Stomach (tissue), 9 donors: ENCODE results near the gene PRDM16. TPM values are rescaled to one million over a fixed set of nuclear protein-coding genes. Genes with fewer than 3 reads are reported as not detected.

Experiments
- DNase-seq, 2 donors: peaks; one replicate each; pipeline versions ENCODE4 v3.0.0 to v3.0.0-alpha.2; 2013 to 2019
- H3K27ac ChIP-seq, 5 donors: fragments of 200-600 bp in 4 of 5; sonication (generic) in 4 of 5; one replicate each; pipeline ENCODE4 v1.5.1; 2013 to 2019; ENCODE audit warnings: mild to moderate bottlenecking in 1 of 5, moderate library complexity in 1 of 5
- H3K27me3 ChIP-seq, 3 donors: fragments of 200-600 bp; sonication (generic); one replicate each; pipeline ENCODE4 v1.5.1; 2017 to 2019; ENCODE audit warnings: mixed run types in 1 of 3
- H3K36me3 ChIP-seq, 4 donors: fragments of 200-600 bp; sonication (generic); 1 replicate in 3 of 4; 2 replicates in 1 of 4; pipeline ENCODE4 v1.5.1; 2016 to 2019
- H3K4me1 ChIP-seq, 4 donors: fragments of 200-600 bp; sonication (generic); one replicate each; pipeline ENCODE4 v1.5.1; 2016 to 2019
- H3K4me3 ChIP-seq, 4 donors: fragments of 200-600 bp; sonication (generic) in 3 of 4; one replicate each; pipeline ENCODE4 v1.5.1; 2016 to 2019; ENCODE audit warnings: mild to moderate bottlenecking in 1 of 4
- H3K9me3 ChIP-seq, 4 donors: fragments of 200-600 bp; sonication (generic); one replicate each; pipeline ENCODE4 v1.5.1; 2016 to 2019
- EP300 ChIP-seq: sonication (generic); formaldehyde crosslinking; IDR thresholded peaks from one replicate; pipeline ENCODE4 v1.6.1; 2017; ENCODE audit warnings: antibody characterized with exemption
- POLR2A ChIP-seq, 4 donors: fragments of 450-650 bp; IDR thresholded peaks; one replicate each; pipeline ENCODE4 v1.6.1; 2016; ENCODE audit warnings: antibody characterized with exemption in 4 of 4, control low read depth in 2 of 4, mild to moderate bottlenecking in 1 of 4, moderate library complexity in 1 of 4
- POLR2AphosphoS5 ChIP-seq, 3 donors: sonication (generic); formaldehyde crosslinking; IDR thresholded peaks; one replicate each; pipeline ENCODE4 v1.6.1; 2016; ENCODE audit warnings: antibody characterized with exemption in 3 of 3
- WGBS, 5 donors: extraction: QIAGEN DNeasy Blood & Tissue Kit in 3 of 5; methylation state at CpG; one replicate each; pipeline versions ENCODE4 v1.1.5 to v1.1.7; 2013 to 2018; 5-methylcytosine and 5-hydroxymethylcytosine counted together
- intact Hi-C: fragments of 100-400 bp; cut with DNase I; formaldehyde crosslinking; loops from one replicate; pipeline ENCODE4 v1.15.1; 2023; ENCODE audit warnings: low total_unique reads
- polyA plus RNA-seq, 3 donors: library from polyadenylated mRNA; stranded (reverse); fragments of 200-250 nt; gene quantifications; one replicate each; pipeline ENCODE4 v1.2.3, GENCODE V29; 2013
- total RNA-seq, 5 donors: library from RNA; depleted of rRNA; stranded (reverse); fragments of >200 nt; gene quantifications; one replicate each; pipeline versions ENCODE4 v1.1.0 to v1.2.3, GENCODE V29; 2014 to 2016
- TF ChIP-seq, protein P1 (sequence below), 7 experiments: fragments of 450-650 bp in 4 of 7; fragments of 200-600 bp in 3 of 7; sonication (generic) in 3 of 7; IDR thresholded peaks; one replicate each; pipeline ENCODE4 v1.5.1; 2016 to 2019; ENCODE audit warnings: antibody characterized with exemption in 7 of 7, control low read depth in 2 of 7, mild to moderate bottlenecking in 1 of 7
- donor health status: healthy with polysubstance abuse.
- donor health status: Bipolar disorder and iron deficiency.
- donor health status: healthy.

The PRDM16 gene
- total and polyA plus RNA-seq, 8 donors: 0.29 to 222 (median 15.8) TPM

DNA sequence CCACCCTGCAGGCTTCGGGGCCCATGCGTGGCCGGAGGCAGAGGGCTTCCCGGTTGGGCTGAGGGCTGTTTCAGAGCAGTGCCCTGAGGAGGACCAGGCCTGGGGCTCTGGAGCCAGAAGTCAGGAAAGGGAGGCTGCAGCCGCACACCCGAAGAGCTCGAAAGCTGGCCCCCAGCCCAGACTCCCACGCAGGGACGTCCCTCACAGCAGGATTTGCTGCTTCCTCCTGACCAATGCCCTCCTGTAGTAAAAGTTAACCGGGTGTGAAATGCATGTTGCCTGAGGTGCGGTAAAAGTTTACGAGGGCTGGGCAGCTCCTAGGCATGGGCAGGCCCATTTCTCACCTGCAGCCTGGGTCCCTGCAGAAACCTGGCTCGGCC lies 283.9 kb downstream of the PRDM16 start:
- intact Hi-C loops: no loop called here
- Histone ChIP-seq H3K27ac (peak overlapping the region; percentile 11 to 94 (median 87)), H3K4me1 (peaks cover 70 to 93% (median 78%) of the 10 kb centered on the region in 4 donors), H3K36me3 (no peaks in the 10 kb centered on the region), H3K27me3 (peaks cover 0 to 13% (median 0%) of the 10 kb centered on the region in 3 donors), H3K4me3 (no peak overlapping the region), H3K9me3 (no peaks in the 10 kb centered on the region)
- 29 to 51% (median 41%) methylated on average over 9 to 13 of the region's 13 CpGs for WGBS, 5 donors
- peak in 1 of 2 donors; percentile 84 for DNase-seq
- TF ChIP-seq EP300: no peak

DNA sequence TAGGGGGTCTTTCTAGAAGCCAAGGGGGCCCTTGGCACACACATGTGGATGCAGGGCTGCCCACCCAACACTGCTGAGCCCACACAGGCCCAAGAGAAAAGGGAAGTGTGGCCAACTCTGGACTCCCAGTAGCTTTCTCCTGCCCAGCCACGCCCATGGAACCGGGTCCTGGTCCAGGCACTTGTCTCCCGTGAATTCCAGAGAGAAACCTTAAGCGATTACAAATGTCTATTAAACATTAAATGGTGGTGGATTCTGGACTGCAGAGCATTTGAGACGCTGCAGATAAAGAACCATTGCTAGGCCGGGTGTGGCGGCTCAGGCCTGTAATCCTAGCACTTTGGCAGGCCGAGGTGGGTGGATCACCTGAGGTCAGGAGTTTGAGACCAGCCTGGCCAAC lies 284.9 kb downstream of the PRDM16 start:
- 38 to 87% (median 52%) methylated on average over 8 of the region's 8 CpGs for WGBS, 5 donors
- DNase-seq: no peak
- Histone ChIP-seq H3K9me3 (no peaks in the 10 kb centered on the region), H3K36me3 (no peaks in the 10 kb centered on the region), H3K4me1 (peaks cover 61 to 84% (median 70%) of the 10 kb centered on the region in 4 donors), H3K27ac (peak overlapping the region in 4 of 5 donors; percentile 85 to 94 (median 87)), H3K27me3 (peaks cover 0 to 13% (median 0%) of the 10 kb centered on the region in 3 donors), H3K4me3 (no peak overlapping the region)
- intact Hi-C loops: no loop called here
- TF ChIP-seq, protein P1, sequence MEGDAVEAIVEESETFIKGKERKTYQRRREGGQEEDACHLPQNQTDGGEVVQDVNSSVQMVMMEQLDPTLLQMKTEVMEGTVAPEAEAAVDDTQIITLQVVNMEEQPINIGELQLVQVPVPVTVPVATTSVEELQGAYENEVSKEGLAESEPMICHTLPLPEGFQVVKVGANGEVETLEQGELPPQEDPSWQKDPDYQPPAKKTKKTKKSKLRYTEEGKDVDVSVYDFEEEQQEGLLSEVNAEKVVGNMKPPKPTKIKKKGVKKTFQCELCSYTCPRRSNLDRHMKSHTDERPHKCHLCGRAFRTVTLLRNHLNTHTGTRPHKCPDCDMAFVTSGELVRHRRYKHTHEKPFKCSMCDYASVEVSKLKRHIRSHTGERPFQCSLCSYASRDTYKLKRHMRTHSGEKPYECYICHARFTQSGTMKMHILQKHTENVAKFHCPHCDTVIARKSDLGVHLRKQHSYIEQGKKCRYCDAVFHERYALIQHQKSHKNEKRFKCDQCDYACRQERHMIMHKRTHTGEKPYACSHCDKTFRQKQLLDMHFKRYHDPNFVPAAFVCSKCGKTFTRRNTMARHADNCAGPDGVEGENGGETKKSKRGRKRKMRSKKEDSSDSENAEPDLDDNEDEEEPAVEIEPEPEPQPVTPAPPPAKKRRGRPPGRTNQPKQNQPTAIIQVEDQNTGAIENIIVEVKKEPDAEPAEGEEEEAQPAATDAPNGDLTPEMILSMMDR (IDR thresholded peaks at IDR 0.05): no peak

DNA sequence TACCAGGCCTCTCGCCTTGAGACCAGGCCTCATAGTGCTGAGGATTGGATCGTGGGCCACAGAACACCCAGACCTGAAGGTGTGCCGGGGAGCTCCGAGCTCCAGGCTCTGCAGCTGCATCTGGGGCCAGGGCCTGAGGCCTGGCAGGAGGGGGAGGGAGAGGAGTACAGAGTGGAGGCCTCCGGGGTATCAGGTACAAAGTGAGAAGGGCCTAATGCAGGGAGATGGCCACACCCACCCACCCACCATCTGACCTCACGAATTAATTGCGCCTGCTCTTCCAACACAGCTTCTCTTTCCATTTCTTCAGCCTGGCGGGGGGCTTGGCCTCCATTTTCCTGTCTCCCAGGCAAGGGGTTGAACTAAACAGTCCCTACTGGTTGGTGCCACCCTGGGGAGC lies 286.1 kb downstream of the PRDM16 start:
- 72 to 91% (median 87%) methylated on average over 6 to 8 of the region's 8 CpGs for WGBS, 5 donors
- Histone ChIP-seq H3K4me1 (peaks cover 54 to 81% (median 61%) of the 10 kb centered on the region in 4 donors), H3K9me3 (no peaks in the 10 kb centered on the region), H3K4me3 (no peak overlapping the region), H3K27ac (peak overlapping the region in 2 of 5 donors; percentile 87 to 94), H3K27me3 (peaks cover 0 to 4% (median 0%) of the 10 kb centered on the region in 3 donors), H3K36me3 (no peaks in the 10 kb centered on the region)
- DNase-seq: no peak
- intact Hi-C loops: no loop called here
- no peak for TF ChIP-seq POLR2A (IDR thresholded peaks at IDR 0.05)
- no peak for TF ChIP-seq POLR2AphosphoS5 (IDR thresholded peaks at IDR 0.05)
- TF ChIP-seq EP300: no peak

DNA sequence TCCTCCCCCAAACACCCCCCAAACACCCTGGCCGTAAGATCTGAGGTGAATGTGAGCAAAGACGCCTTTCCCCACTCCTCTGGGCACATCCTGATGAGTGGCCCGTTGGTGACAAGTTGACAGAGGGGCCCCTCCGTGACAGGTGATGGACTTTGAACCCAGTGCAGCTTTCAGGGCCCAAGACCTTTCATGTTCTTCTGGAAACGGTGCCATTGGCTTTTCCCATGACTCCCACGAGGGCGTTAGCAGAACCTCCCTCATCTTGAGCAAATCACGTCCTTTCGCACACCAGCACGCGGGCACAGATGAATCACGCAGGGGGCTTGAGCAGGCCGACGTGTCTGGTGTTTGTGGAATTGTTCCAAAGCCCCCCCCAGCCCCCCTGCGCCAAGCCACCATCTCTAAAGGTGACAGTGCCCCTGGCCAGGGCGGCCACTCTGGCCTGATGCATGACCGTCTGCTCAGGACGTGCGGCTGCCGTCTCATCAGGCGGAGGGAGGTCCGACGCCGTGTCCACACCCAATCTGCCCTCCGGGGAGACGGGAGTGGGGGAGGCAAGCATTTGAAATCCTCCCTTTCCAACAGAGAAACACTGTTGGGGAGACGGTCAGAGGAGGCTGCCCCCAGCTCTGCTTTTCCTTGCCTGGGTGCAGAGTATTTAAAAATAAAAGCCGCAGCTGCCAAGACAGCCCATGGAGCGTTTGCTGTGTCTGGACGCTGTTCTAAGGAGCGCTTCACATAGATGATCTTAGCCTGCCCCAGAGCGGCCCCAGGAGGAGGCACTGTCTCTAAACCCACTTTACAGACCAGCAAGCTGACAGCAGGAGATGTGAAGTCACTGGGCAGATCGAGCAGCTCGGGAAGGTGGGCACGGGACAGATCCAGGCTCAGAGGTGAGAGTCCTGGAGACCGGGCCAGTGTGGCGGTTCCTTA lies 287.2 kb downstream of the PRDM16 start:
- Histone ChIP-seq H3K36me3 (no peaks in the 10 kb centered on the region), H3K27me3 (peaks cover 0 to 4% (median 0%) of the 10 kb centered on the region in 3 donors), H3K4me3 (no peak overlapping the region), H3K27ac (no peak overlapping the region), H3K9me3 (no peaks in the 10 kb centered on the region), H3K4me1 (peaks cover 43 to 75% (median 53%) of the 10 kb centered on the region in 4 donors)
- no peak for DNase-seq
- intact Hi-C loops: no loop called here
- 70 to 87% (median 76%) methylated on average over 35 to 37 of the region's 37 CpGs for WGBS, 5 donors
- TF ChIP-seq POLR2AphosphoS5 (IDR thresholded peaks at IDR 0.05) (no peak), POLR2A (IDR thresholded peaks at IDR 0.05) (no peak), EP300 (no peak)
- TF ChIP-seq, protein P1 (IDR thresholded peaks at IDR 0.05): no peak

DNA sequence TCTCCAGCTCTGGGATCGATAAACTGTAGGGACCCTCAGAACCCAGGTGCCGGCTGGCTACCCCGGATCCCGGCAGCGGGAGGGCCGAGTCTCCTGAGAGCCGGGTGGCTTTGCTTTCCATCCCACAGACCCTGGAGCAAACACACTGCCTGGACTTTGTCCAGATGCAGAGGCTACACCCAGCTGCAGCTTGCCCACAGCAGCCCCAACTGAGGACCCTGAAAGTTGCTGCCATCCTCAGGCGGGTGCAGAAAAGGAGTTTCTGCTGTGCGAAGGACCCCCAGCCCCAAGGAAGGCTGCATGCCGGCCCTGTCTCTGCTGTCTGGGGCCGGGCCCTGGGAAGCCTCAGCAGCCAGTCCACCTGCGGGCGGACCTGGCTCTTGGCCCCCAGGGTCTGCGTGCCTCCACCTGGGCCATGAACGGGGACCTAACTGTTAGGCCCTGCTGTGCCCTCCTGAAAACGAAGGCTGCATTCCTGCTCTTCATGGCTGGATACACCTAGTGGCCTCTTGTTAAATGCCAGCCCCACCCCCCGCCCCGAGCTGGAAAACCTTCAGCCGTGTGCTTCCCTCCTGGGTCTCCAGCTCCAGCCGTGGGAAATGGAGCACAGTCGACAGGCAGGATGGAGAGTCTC lies 287.9 kb downstream of the PRDM16 start:
- WGBS, 5 donors: 59 to 69% (median 66%) methylated on average over 12 to 21 of the region's 21 CpGs
- Histone ChIP-seq H3K4me1 (peaks cover 38 to 67% (median 48%) of the 10 kb centered on the region in 4 donors), H3K36me3 (no peaks in the 10 kb centered on the region), H3K9me3 (no peaks in the 10 kb centered on the region), H3K27ac (no peak overlapping the region), H3K27me3 (peaks cover 0 to 10% (median 0%) of the 10 kb centered on the region in 3 donors), H3K4me3 (no peak overlapping the region)
- intact Hi-C loops: no loop called here
- no peak for TF ChIP-seq POLR2A (IDR thresholded peaks at IDR 0.05)
- TF ChIP-seq, protein P1 (IDR thresholded peaks at IDR 0.05): no peak
- no peak for TF ChIP-seq POLR2AphosphoS5 (IDR thresholded peaks at IDR 0.05)
- TF ChIP-seq EP300: no peak
- no peak for DNase-seq
